HepG2 (cell line): ENCODE measurements around the gene GPR152. TPM values are rescaled to one million over a fixed set of nuclear protein-coding genes. Genes with fewer than 3 reads are reported as not detected.

Experiments used
- BRCA1 ChIP-seq: sonication (generic); formaldehyde crosslinking; IDR thresholded peaks from 2 replicates; pipeline ENCODE4 v1.4.0; 2020; ENCODE audit warnings: missing genetic modification reagents
- CENPT ChIP-seq: sonication (generic); formaldehyde crosslinking; IDR thresholded peaks from 2 replicates; pipeline ENCODE4 v1.8.0; 2022; ENCODE audit warnings: low read depth, mild to moderate bottlenecking, moderate library complexity, missing genetic modification reagents
- EHMT2 ChIP-seq: fragments of 200-600 bp; sonication (generic); IDR thresholded peaks from 2 replicates; pipeline ENCODE4 v1.7.0; 2017; ENCODE audit warnings: antibody characterized with exemption, low read depth, low read length, borderline replicate concordance
- FOXC1 ChIP-seq: sonication (generic); formaldehyde crosslinking; IDR thresholded peaks from 2 replicates; pipeline ENCODE4 v1.8.0; 2022; ENCODE audit warnings: mild to moderate bottlenecking, missing genetic modification reagents, borderline replicate concordance
- KIAA2018 ChIP-seq: sonication (generic); formaldehyde crosslinking; IDR thresholded peaks from 2 replicates; pipeline ENCODE4 v1.5.0; 2020; ENCODE audit warnings: mild to moderate bottlenecking, missing genetic modification reagents, borderline replicate concordance
- MAX ChIP-seq: IDR thresholded peaks from 2 replicates; pipeline ENCODE4 v1.6.1; 2012; ENCODE audit warnings: inconsistent platforms
- MIER2 ChIP-seq: IDR thresholded peaks from 2 replicates; pipeline ENCODE4 v1.6.1; 2016; ENCODE audit warnings: missing biosample characterization, missing genetic modification reagents
- PBX2 ChIP-seq: IDR thresholded peaks from 2 replicates; pipeline ENCODE4 v1.6.1; 2016; ENCODE audit warnings: control low read depth
- STAT5B ChIP-seq: sonication (generic); formaldehyde crosslinking; IDR thresholded peaks from 2 replicates; pipeline ENCODE4 v1.4.0; 2020; ENCODE audit warnings: missing genetic modification reagents
- THAP11 ChIP-seq: IDR thresholded peaks from 2 replicates; pipeline ENCODE4 v1.6.1; 2016; ENCODE audit warnings: missing biosample characterization, missing genetic modification reagents
- THAP9 ChIP-seq: sonication (generic); formaldehyde crosslinking; IDR thresholded peaks from 2 replicates; pipeline ENCODE4; 2020; ENCODE audit warnings: missing genetic modification reagents, mild to moderate bottlenecking, borderline replicate concordance
- ZNF317 ChIP-seq: sonication (generic); formaldehyde crosslinking; IDR thresholded peaks from 2 replicates; pipeline ENCODE4 v1.5.0; 2020; ENCODE audit warnings: mild to moderate bottlenecking, missing genetic modification reagents
- ZNF337 ChIP-seq: sonication (generic); formaldehyde crosslinking; IDR thresholded peaks from 2 replicates; pipeline ENCODE4 v1.5.1; 2020; ENCODE audit warnings: missing genetic modification reagents, low read depth, mild to moderate bottlenecking, borderline replicate concordance
- ZNF75D ChIP-seq: sonication (generic); formaldehyde crosslinking; IDR thresholded peaks from 2 replicates; pipeline ENCODE4 v1.8.1; 2023; ENCODE audit warnings: missing genetic modification reagents, mild to moderate bottlenecking, borderline replicate concordance
- ZNF883 ChIP-seq: sonication (generic); formaldehyde crosslinking; IDR thresholded peaks from 2 replicates; pipeline ENCODE4 v1.5.1; 2020; ENCODE audit warnings: mild to moderate bottlenecking, missing genetic modification reagents; ENCODE audit errors: not compliant biosample characterization
- polyA plus RNA-seq, 8 experiments: library from polyadenylated mRNA; depleted of rRNA in 3 of 8; stranded (reverse) in 7 of 8; unstranded in 1 of 8; fragments of >200 nt; fragmentation: Illumina TruSeq in 4 of 8; extraction: Trizol in 4 of 8; gene quantifications; 2 replicates each; pipeline versions ENCODE4 v1.2.1 to v1.2.3, GENCODE V29; 2011 to 2016; ENCODE audit warnings: low read depth in 4 of 8, missing spikeins in 1 of 8, mixed read lengths in 1 of 8; ENCODE audit not compliant: insufficient read depth in 1 of 8
- total RNA-seq, 5 experiments: library from RNA; depleted of rRNA; stranded (reverse); fragments of >200 nt; fragmentation: Illumina TruSeq; extraction: Trizol; gene quantifications; 2 replicates each; pipeline ENCODE4 v1.2.3, GENCODE V29; 2016; ENCODE audit warnings: low read depth in 1 of 5

The GPR152 gene
- total and polyA plus RNA-seq, 2 of the 13 experiments (the other 11 are each of a cell fraction or from before 2014, with no cell fraction given), result not detected

- TF ChIP-seq KIAA2018 (CRISPR knock-in tag), result peak; percentile 42; the same call in 1 of the 2 replicates
- TF ChIP-seq ZNF75D (CRISPR knock-in tag), result peak; percentile 97; the same call in 1 of the 2 replicates
- TF ChIP-seq FOXC1 (CRISPR knock-in tag), result peak; percentile 99
- peak; percentile 100 for TF ChIP-seq ZNF883
- TF ChIP-seq ZNF317 (CRISPR knock-in tag), result peak; percentile 89
- TF ChIP-seq ZNF337, result peak; percentile 84; the same call in 1 of the 2 replicates
- TF ChIP-seq THAP11, result peak; percentile 90
- TF ChIP-seq MAX, result peak; percentile 100
- TF ChIP-seq BRCA1 (CRISPR knock-in tag), result peak; percentile 94; the same call in 1 of the 2 replicates
- TF ChIP-seq MIER2 (CRISPR knock-in tag), result peak; percentile 63
- TF ChIP-seq PBX2 (CRISPR knock-in tag), result peak; percentile 91
- TF ChIP-seq CENPT, result peak; percentile 95
- TF ChIP-seq STAT5B (CRISPR knock-in tag), result peak; percentile 74; the same call in 1 of the 2 replicates
- TF ChIP-seq THAP9 (CRISPR knock-in tag), result peak; percentile 96
- TF ChIP-seq EHMT2, result peak; percentile 38; the same call in 1 of the 2 replicates
These were observed 30.6 kb upstream of the GPR152 start, which contains the start of gene AIP (continued) for GRCh38 chr11:67482827-67483798.
